Upper lobe of left lung (tissue), 4 donors: ENCODE results near the gene RNF7.

ENCODE experiments used
- CTCF ChIP-seq, 6 experiments: fragments of 450-650 bp in 4 of 6; fragments of 200-600 bp in 2 of 6; sonication (generic) in 2 of 6; IDR thresholded peaks; one replicate each; pipeline ENCODE4 v1.5.1; 2016 to 2019; ENCODE audit warnings: antibody characterized with exemption in 6 of 6
- POLR2A ChIP-seq, 4 donors: fragments of 450-650 bp; IDR thresholded peaks; one replicate each; pipeline ENCODE4 v1.5.1; 2016 to 2017; ENCODE audit warnings: antibody characterized with exemption in 4 of 4, mild to moderate bottlenecking in 2 of 4

- TF ChIP-seq POLR2A (IDR thresholded peaks at IDR 0.05) (no peak), CTCF (IDR thresholded peaks at IDR 0.05) (no peak)
Observed at GRCh38 chr3:141739731-141740130, 1.6 kb downstream of the RNF7 start.
